GM23338 (cell line): ENCODE measurements around the gene ALCAM. TPM values are rescaled to one million over a fixed set of nuclear protein-coding genes. Genes with fewer than 3 reads are reported as not detected.

ENCODE experiments used
- ATAC-seq: fragments of 200-7000 bp; cut with Tn5 transposase; 3 replicates; pipeline ENCODE4 v1.9.1; 2020
- DNase-seq: peaks from one replicate; pipeline ENCODE4 v3.0.0-alpha.2; 2015; ENCODE audit warnings: low spot score
- H2AFZ ChIP-seq: fragments of 200-600 bp; sonication (generic); 2 replicates; pipeline ENCODE4 v1.8.0; 2016; ENCODE audit warnings: antibody characterized with exemption, mild to moderate bottlenecking, moderate library complexity
- H3F3A ChIP-seq: fragments of 200-600 bp; sonication (generic); replicated peaks from 2 replicates; pipeline ENCODE4 v1.8.0; 2017; ENCODE audit warnings: antibody characterized with exemption, mixed run types, low read depth
- H3K27ac ChIP-seq: fragments of 200-600 bp; sonication (generic); 2 replicates; pipeline ENCODE4 v1.6.1; 2016; ENCODE audit warnings: low read depth
- H3K27me3 ChIP-seq: fragments of 200-600 bp; sonication (generic); 2 replicates; pipeline ENCODE4 v1.8.0; 2016; ENCODE audit warnings: mild to moderate bottlenecking, mixed run types, moderate library complexity; ENCODE audit not compliant: insufficient read depth
- H3K36me3 ChIP-seq: fragments of 200-600 bp; sonication (generic); 2 replicates; pipeline ENCODE4 v1.8.0; 2016; ENCODE audit warnings: mild to moderate bottlenecking; ENCODE audit not compliant: insufficient read depth
- H3K4me1 ChIP-seq: fragments of 200-600 bp; sonication (generic); 2 replicates; pipeline ENCODE4 v1.8.0; 2016; ENCODE audit warnings: mild to moderate bottlenecking, moderate library complexity; ENCODE audit not compliant: insufficient read depth
- H3K4me2 ChIP-seq: fragments of 200-600 bp; sonication (generic); 2 replicates; pipeline ENCODE4 v1.7.1; 2017; ENCODE audit warnings: mixed run types
- H3K4me3 ChIP-seq: fragments of 200-600 bp; sonication (generic); 2 replicates; pipeline ENCODE4 v1.6.1; 2016; ENCODE audit warnings: mixed run types
- H3K79me2 ChIP-seq: fragments of 200-600 bp; sonication (generic); replicated peaks from 2 replicates; pipeline ENCODE4 v1.8.0; 2017; ENCODE audit warnings: mild to moderate bottlenecking; ENCODE audit not compliant: insufficient read depth
- H3K9me2 ChIP-seq: fragments of 200-600 bp; sonication (generic); 2 replicates; pipeline ENCODE4 v1.8.0; 2017; ENCODE audit not compliant: insufficient read depth
- H4K20me1 ChIP-seq: fragments of 200-600 bp; sonication (generic); replicated peaks from 2 replicates; pipeline ENCODE4 v1.8.0; 2017; ENCODE audit warnings: mild to moderate bottlenecking; ENCODE audit not compliant: insufficient read depth
- H3K27ac Mint-ChIP-seq: 2 replicates; pipeline ENCODE4 v1.8.0; 2020; ENCODE audit warnings: inconsistent platforms, mild to moderate bottlenecking, moderate library complexity, mixed read lengths
- H3K27me3 Mint-ChIP-seq: 3 replicates; pipeline ENCODE4 v1.8.0; 2022; ENCODE audit warnings: low read depth, mild to moderate bottlenecking, moderate library complexity, mixed read lengths, inconsistent platforms; ENCODE audit not compliant: insufficient read depth, poor library complexity
- H3K36me3 Mint-ChIP-seq: 3 replicates; pipeline ENCODE4 v1.8.0; 2021; ENCODE audit warnings: low read depth, mild to moderate bottlenecking, inconsistent platforms, moderate library complexity, mixed read lengths
- H3K4me1 Mint-ChIP-seq: 3 replicates; pipeline ENCODE4 v1.8.0; 2020; ENCODE audit warnings: mild to moderate bottlenecking, inconsistent platforms, mixed read lengths
- H3K4me3 Mint-ChIP-seq: 3 replicates; pipeline ENCODE4 v1.8.0; 2021; ENCODE audit warnings: moderate library complexity, mild to moderate bottlenecking, inconsistent platforms, mixed read lengths
- H3K9me3 Mint-ChIP-seq: 3 replicates; pipeline ENCODE4 v1.8.0; 2020; ENCODE audit warnings: moderate library complexity, mild to moderate bottlenecking, inconsistent platforms, mixed read lengths
- CREB1 ChIP-seq: fragments of 250-450 bp; sonication (Bioruptor Pico); IDR thresholded peaks from 2 replicates; pipeline ENCODE4 v1.5.0; 2020; ENCODE audit warnings: low read depth, mild to moderate bottlenecking, moderate library complexity
- CTCF ChIP-seq, 2 experiments: fragments of 200-600 bp in 1 of 2; sonication (generic) in 1 of 2; conservative IDR thresholded peaks; 2 replicates each; pipeline versions ENCODE4 v1.5.1 to v1.6.1; 2016 to 2017; ENCODE audit warnings: antibody characterized with exemption in 2 of 2, low read depth in 2 of 2, mild to moderate bottlenecking in 2 of 2, moderate library complexity in 1 of 2
- ETS1 ChIP-seq: IDR thresholded peaks from 2 replicates; pipeline ENCODE4 v1.6.1; 2016; ENCODE audit warnings: antibody characterized with exemption
- EZH2 ChIP-seq: fragments of 200-600 bp; sonication (generic); IDR thresholded peaks from one replicate; pipeline ENCODE4 v1.8.0; 2017; ENCODE audit warnings: antibody characterized with exemption, mild to moderate bottlenecking, low read depth; ENCODE audit not compliant: unreplicated experiment
- EZH2phosphoT487 ChIP-seq: fragments of 200-600 bp; sonication (generic); IDR thresholded peaks from one replicate; pipeline ENCODE4 v1.8.1; 2018; ENCODE audit warnings: antibody characterized with exemption; ENCODE audit not compliant: unreplicated experiment
- JUNB ChIP-seq: IDR thresholded peaks from one replicate; pipeline ENCODE4 v1.6.1; 2016; ENCODE audit warnings: antibody characterized with exemption; ENCODE audit not compliant: unreplicated experiment
- NANOG ChIP-seq: IDR thresholded peaks from 2 replicates; pipeline ENCODE4 v1.6.1; 2016; ENCODE audit warnings: antibody characterized with exemption, borderline replicate concordance
- POLR2AphosphoS5 ChIP-seq: IDR thresholded peaks from 2 replicates; pipeline ENCODE4 v1.6.1; 2016; ENCODE audit warnings: antibody characterized with exemption, low read depth
- REST ChIP-seq: IDR thresholded peaks from one replicate; pipeline ENCODE4 v1.6.1; 2018; ENCODE audit warnings: antibody characterized with exemption; ENCODE audit not compliant: unreplicated experiment
- STAT1 ChIP-seq: IDR thresholded peaks from one replicate; pipeline ENCODE4 v1.6.1; 2016; ENCODE audit warnings: antibody characterized with exemption; ENCODE audit not compliant: unreplicated experiment
- ZNF114 ChIP-seq: fragments of 250-450 bp; sonication (Bioruptor Pico); IDR thresholded peaks from 2 replicates; pipeline ENCODE4 v1.5.0; 2020; ENCODE audit warnings: mild to moderate bottlenecking, moderate library complexity
- ZNF331 ChIP-seq: fragments of 250-450 bp; sonication (Bioruptor Pico); IDR thresholded peaks from 2 replicates; pipeline ENCODE4 v1.5.0; 2020; ENCODE audit warnings: low read depth, mild to moderate bottlenecking, moderate library complexity
- ZNF462 ChIP-seq: fragments of 250-450 bp; sonication (Bioruptor Pico); IDR thresholded peaks from 2 replicates; pipeline ENCODE4 v1.5.0; 2020; ENCODE audit warnings: mild to moderate bottlenecking, moderate library complexity
- polyA plus RNA-seq: library from polyadenylated mRNA; unstranded; fragments of >200 nt; fragmentation: Nextera tagmentation; extraction: Ambion mirVana; gene quantifications from 2 replicates; pipeline ENCODE4 v1.2.1, GENCODE V29; 2016
- total RNA-seq: library from RNA; depleted of rRNA; stranded (reverse); fragments of >200 nt; shearing (Covaris generic); gene quantifications from 2 replicates; pipeline ENCODE4 v1.2.3, GENCODE V29; 2014

The ALCAM gene
- total and polyA plus RNA-seq, 2 experiments from 2014 or later = 11.3 to 36.0 TPM

GRCh38 chr3:105515372-105515771 lies 148.7 kb downstream of the ALCAM start:
- H3K36me3 ChIP-seq = no peaks in the 10 kb centered on the region
- TF ChIP-seq ZNF114 (CRISPR knock-in tag) (no peak), CREB1 (no peak), NANOG (no peak), STAT1 (no peak), EZH2 (no peak), REST (no peak), ZNF462 (CRISPR knock-in tag) (no peak), JUNB (no peak), ETS1 (no peak), EZH2phosphoT487 (no peak), ZNF331 (CRISPR knock-in tag) (no peak), POLR2AphosphoS5 (no peak), CTCF (conservative IDR thresholded peaks at IDR 0.05; ENCODE audit: low read depth in 2 of 2) (no peak)
- no peak overlapping the region for H3K27ac ChIP-seq
- no peaks in the 10 kb centered on the region for H4K20me1 ChIP-seq
- H3K4me3 Mint-ChIP-seq = no peak overlapping the region
- H3K4me1 Mint-ChIP-seq = peaks cover 35% of the 10 kb centered on the region
- H3K4me3 ChIP-seq = no peak overlapping the region
- no peak for DNase-seq
- H3K27me3 ChIP-seq = no peaks in the 10 kb centered on the region
- ATAC-seq = no peak
- no peak overlapping the region for H3K4me2 ChIP-seq
- no peaks in the 10 kb centered on the region for H3K9me3 Mint-ChIP-seq
- H3K27me3 Mint-ChIP-seq = no peaks in the 10 kb centered on the region
- H3K27ac Mint-ChIP-seq = no peak overlapping the region
- H3K79me2 ChIP-seq = no peaks in the 10 kb centered on the region
- no peaks in the 10 kb centered on the region for H3F3A ChIP-seq
- no peak overlapping the region for H2AFZ ChIP-seq
- H3K36me3 Mint-ChIP-seq = peaks cover under 1% of the 10 kb centered on the region; the same call in 1 of the 3 replicates
- peaks cover 25% of the 10 kb centered on the region for H3K4me1 ChIP-seq
- no peaks in the 10 kb centered on the region for H3K9me2 ChIP-seq
